GM18858 (cell line): Measurements from ENCODE around the gene ZSCAN9.
A peak's percentile ranks its signal among the peaks of the same experiment; 100 is the strongest.

ENCODE experiments used
- ATAC-seq: cut with Tn5 transposase; IDR thresholded peaks from one replicate; pipeline ENCODE4 v1.9.1; 2021; ENCODE audit not compliant: unreplicated experiment

The ZSCAN9 gene

GRCh38 chr6:28266563-28266961, 41.5 kb downstream of the ZSCAN9 start:
- ATAC-seq: no peak

- peak; percentile 73 for ATAC-seq
These were observed 42.1 kb downstream of the ZSCAN9 start, which contains the start of gene ZSCAN26 for GRCh38 chr6:28266962-28267694. Gene ZSCAN26, plus strand, starts transcription at chr6:28267143. Its CDS starts 4,777 bp downstream, at chr6:28271920.

GRCh38 chr6:28267695-28268059, 42.6 kb downstream of the ZSCAN9 start:
- ATAC-seq: no peak

- ATAC-seq: no peak
These were observed 44.4 kb downstream of the ZSCAN9 start for GRCh38 chr6:28269492-28269891.

- no peak for ATAC-seq
These were observed 49.8 kb downstream of the ZSCAN9 start for GRCh38 chr6:28274888-28275287.

GRCh38 chr6:28277746-28278145, 52.7 kb downstream of the ZSCAN9 start:
- ATAC-seq: no peak

GRCh38 chr6:28280595-28281287, 55.7 kb downstream of the ZSCAN9 start:
- no peak for ATAC-seq

- peak; percentile 74 for ATAC-seq
These were observed 56.4 kb downstream of the ZSCAN9 start, which contains the start of gene PGBD1 for GRCh38 chr6:28281288-28282064. Gene PGBD1, plus strand, starts transcription at chr6:28281572. Its CDS starts 2,242 bp downstream, at chr6:28283814.

GRCh38 chr6:28282926-28283325, 57.9 kb downstream of the ZSCAN9 start:
- no peak for ATAC-seq
